ENCODE results near the gene RNF138.
"Not testable (repeated sequence)": the region's sequence is repeated elsewhere in the genome, so short reads cannot be mapped to it uniquely, and the experiment has no call there.

RNF138 gene, protein sequence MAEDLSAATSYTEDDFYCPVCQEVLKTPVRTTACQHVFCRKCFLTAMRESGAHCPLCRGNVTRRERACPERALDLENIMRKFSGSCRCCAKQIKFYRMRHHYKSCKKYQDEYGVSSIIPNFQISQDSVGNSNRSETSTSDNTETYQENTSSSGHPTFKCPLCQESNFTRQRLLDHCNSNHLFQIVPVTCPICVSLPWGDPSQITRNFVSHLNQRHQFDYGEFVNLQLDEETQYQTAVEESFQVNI

DNA sequence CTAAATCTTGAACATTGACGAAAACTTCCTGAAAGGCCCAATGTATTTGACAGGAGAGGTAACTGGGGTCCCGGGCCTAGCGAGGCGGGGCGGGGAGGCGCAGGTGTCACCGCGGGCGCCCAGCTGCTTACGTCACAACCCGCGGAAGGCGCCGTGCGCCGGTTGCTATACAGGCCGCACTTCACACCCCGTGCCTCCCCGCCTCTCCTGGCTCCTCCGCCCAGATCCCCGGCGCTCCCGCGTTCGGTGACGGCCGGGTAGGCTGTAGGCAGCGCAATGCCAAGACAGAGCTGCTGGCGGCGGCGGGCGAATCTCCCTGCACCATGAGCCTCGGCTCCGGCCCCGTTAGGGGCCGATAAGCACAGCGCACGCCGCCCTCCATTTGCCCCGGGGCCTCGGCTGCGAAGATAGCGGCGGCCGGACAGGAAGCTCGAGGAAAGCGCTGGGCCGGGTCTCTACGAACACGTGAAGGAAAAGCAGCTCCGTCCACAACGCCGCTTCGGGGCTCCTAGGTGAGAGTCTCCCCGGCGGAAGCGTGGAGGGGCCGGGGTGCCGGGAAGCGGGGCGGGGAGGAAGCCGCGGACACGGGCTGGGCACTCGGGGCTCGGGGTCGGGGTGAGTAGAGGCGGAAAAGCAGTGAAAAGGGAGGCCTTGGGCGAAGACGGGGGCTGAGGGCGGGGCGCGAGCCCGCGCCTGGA lies at the start of gene RNF138:
TSS of gene RNF138 (plus strand) at position 151 of the 698 bp plus-strand sequence. CDS start 903 bp downstream, outside the sequence.
- peak; percentile 77 for DNase-seq (ENCODE audit: low read depth)

DNA sequence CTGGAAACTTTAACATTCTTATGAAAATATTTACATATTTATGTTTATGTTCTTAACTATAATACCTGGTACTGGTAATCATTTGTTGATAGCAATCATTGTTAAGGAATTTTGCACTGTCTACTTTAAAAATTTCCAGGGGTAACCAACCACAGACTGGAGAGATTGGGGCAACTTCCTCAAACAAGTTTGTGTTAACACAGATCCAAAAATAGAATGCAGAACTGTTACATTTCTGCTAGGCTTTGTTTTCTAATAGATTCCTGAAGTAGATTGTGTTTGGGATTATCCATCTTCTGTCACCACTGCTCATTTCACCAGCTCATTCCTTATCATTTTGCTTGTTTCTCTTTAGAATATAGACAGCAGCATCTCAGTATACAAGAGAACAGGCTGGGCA lies 49.3 kb upstream of the RNF138 start:
- DNase-seq (ENCODE audit: low read depth), result no peak

DNA sequence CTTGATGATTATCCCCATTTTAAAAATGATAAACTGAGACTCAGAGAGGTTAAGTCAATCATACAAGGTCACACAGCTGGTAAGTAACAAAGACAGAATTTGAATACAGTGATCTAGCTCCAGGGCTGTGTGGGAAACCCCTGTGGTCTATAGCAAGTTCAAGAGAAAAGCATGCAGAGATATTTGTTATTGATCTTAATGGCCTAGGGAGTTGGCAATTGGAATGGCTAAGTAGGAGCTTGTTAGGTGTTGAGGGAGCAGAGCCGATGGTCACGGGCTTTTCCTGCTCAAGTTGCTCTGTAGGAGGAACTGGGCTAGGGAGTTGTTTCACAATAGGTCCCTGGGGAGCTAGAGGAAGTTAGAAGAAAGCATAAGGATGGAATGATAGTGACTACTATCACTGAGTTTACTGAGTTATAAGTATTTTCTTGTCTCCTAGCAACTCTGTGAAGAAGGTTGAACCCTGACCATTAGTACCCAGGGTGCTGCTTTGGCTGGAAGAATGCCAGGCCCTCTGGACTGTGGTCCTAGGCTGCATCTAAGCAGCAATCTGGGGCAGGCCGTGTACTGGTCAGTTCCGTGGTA lies 43.1 kb upstream of the RNF138 start:
- no peak for DNase-seq (ENCODE audit: low read depth)

DNA sequence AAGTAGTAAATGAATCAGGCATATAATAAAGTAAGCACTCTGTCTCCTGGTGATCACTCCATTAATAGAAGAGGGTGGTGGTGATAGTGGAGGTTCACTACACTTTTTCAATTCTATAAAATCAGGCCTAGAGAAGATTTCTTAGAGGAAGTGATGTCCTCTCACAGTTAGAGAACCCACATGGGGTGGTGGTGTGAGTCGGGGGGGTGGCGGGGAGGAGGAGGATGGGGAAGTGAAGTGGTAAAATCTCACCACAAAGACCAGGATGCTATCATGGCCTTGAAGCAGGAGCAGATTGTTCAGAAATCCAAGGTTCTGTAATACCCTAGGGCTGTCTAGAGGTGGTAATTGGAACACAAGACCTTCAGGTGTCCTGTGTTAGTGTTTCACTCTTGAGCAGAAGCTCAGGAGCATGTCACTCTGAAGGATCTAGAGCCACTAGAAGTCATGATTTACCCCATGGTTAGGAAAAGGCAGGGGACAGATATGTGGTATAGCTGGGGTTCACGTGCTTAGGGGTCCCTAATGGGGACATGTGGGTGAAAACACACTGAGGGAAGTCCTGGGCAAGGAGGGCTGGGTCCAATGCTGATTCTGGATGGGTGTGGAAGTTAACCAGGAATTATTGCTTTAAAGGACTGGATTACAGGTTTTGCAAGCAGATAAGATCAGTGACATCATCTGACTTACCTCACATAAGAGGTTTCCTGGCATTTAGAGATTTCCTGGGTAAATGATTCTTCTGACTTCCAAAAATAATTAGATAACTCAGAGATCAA lies 42.1 kb upstream of the RNF138 start:
- no peak for DNase-seq (ENCODE audit: low read depth)

DNA sequence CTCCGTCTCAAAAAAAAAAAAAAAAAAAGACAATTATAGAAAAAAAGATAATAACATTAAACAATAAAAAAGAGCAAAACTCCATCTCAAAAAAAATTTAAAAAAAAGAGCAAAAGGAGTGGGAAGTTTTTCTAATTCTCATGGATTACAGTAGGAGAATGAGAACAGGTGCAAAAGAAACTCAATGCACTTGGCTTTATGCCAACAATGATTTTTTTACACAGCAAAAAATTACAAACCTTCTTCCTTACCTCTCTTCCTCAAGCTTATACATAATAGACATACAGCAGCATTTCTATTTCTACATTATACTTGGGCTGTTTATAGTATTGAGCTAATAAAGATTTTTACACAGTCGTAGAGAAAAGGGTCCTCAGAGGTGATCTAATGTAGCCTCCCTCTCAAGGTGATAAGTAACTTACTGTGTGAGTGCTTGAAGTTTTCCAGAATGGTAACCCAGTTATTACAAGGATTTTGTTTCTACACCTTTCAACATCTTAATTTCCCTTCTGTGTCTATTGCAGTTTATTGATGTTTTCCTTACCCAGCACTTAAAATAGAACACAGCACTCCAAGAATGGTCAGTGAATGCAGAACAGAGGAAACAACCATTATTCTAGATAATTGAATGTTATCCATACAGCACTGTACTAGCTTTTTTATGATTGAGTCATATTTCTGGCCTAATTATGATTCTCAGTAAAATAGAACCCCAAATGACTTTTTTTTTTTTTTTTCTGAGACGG lies 34.9 kb upstream of the RNF138 start:
- DNase-seq (ENCODE audit: low read depth), result no peak

DNA sequence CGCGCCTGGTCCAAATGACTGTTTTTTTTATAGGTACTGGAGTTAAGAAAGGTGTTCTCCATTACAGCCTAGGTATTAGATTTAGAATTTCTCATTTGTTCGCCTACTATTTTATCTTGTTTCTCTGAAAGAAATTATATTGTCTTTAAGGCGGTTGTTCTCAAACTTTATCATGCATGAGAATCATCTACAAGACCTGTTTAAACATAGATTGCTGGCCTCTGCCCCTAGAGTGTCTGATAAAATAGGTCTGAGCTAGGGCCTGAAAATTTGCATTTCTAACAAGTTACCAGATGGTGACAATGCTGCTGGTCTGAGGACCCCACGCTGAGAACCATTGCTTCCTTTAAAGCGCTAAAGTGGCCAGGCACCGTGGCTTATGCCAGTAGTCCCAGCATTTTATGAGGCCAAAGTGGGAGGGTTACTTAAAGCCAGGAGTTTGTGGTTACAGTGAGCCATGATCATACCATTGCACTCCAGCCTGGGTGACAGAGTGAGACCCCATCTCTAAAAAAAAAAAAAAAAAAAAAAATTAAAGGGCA lies 34.0 kb upstream of the RNF138 start:
- DNase-seq (ENCODE audit: low read depth), result no peak

DNA sequence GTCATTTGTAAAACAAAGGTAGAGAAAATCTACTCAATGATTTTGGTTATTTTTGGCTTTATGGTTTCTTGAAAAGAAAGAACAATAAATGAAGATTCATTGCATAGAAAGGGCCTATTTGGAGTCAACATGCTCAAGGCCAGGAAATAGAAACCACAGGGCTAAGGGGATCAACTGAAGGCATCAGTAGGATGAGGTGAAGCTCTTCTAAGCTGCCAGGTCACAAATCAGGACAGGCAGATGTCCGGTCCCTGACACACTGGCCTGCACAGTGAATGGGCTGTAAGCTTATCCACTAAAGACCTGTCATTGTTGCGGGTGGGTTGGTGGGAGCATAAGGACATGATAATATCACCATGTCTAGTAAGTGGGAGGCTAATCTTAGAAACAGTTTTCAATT lies 31.6 kb upstream of the RNF138 start:
- DNase-seq (ENCODE audit: low read depth), result no peak

DNA sequence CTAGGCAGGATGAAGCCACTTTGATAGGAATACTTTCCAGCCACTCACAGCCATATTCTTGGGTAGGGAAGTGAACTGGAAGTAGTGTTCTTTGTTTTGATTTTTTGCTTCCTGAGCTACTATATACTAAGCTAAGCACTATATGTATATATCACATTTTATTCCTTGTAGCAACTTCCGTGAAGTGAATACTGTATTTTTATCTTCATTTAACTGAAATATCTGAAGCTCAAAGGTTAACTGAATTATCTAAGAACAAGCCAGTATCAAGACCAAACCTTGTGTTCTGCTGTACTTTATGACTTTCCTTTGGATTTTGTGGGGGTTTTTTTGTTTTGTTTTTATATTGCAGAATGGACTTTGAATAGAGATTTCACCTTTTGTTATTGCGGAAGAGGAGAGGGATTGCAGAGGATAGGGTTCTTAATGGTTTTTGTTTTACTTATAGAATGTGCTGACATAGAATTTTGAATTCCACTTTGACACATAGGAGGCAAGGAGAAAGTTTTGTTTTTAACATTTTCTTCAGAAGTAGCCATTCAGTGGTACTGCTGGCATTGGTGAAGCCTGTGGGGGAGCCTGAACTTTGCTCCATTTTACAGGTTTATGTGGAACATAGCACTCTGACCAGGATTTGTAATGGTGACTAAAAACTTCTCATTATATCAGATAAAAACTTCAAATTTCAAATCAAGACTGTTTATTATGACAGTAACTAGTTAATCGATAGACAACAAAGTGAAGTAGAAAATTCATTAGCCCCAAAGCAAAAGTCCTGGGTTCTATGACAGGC lies 24.1 kb upstream of the RNF138 start:
- DNase-seq (ENCODE audit: low read depth), result no peak

DNA sequence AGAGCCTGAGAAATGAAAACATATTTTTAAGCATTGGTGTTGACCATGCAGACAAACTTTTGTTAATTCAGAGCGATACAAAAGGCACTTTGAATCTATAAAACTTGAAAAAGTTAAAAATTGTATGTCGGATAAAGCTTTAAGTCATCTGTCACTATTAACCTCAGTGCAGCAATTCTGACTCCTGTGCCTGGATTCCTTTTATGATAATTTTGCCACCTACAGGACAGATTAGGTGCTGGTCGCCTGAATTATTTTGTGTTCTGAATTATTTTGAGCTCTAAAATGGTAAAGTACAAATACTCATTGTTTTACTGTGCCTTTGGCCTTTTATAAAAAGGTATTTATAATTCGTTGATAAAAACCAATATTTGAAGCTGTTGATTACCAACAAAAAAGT lies 19.4 kb upstream of the RNF138 start:
- DNase-seq (ENCODE audit: low read depth), result no peak

DNA sequence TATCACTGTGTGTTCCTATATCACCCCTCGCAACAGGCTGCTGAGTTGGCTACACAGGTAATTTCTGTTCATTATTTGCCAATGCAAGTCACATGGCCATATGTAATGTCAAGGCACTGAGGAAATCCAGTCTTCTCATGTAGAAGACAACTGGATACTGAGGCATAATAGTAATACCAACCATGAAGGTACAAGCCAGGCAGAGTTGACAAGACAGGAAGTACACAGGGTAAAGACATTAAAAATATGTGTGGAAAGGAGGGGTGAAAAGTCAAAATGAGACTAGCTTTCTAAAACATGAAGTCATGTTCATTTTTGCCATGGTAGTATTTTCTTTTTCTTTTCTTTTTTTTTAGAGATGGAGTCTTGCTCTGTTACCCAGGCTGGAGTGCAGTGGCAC lies 17.5 kb upstream of the RNF138 start:
- DNase-seq (ENCODE audit: low read depth), result no peak

DNA sequence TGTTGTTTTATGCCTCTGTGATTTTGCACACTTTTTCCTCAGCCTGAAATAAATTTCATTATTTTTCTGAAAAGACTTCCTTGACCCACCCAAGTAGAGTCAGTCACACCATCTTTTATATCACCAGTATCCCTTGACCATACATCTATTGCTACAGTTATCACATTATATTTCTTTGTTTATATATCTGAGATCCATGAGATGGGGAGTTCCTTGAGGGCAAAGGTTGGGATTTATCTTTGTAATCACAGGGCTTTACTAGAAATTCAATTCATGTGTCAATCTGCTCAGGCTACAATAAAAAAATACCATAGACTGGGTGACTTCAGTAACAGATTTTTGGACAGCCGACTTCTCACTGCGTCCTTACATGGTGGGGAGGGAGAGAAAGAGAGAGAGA lies 12.8 kb upstream of the RNF138 start:
- no peak for DNase-seq (ENCODE audit: low read depth)

DNA sequence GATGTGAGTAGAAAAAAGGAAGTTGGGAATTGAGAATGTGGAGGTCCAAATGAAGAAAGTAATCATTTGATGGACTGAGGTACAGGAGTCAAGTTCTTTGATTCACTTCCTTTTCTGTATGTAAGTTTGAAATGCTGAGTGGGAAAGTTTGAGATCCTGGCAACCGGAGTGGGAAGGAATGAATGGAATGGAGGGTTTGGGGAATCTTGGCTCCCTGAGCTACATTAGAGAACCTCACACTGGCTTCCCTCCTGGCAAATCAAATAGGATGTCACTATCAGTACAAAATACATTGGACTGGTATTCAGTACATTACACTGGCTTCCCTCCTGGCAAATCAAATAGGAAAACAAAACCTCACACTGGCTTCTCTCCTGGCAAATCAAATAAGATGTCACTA lies 9.8 kb upstream of the RNF138 start:
- DNase-seq (ENCODE audit: low read depth), result no peak

DNA sequence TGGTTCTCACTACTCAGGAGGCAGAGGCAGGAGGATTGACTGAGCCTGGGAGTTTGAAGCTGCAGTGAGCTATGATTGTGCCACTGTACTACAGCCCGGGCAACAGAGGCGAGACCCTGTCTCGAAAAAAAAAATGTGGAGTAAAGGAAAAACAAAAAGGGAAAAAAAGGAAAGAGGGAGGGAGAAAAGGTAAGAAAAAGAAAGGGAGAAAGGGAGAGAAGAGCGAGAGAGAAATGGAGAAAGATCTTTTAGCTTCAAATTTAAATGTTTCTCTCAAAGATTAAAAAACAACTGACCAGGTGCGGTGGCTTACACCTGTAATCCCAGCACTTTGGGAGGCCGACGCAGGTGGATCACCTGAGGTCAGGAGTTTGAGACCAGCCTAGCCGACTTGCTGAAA lies 7.9 kb upstream of the RNF138 start:
- DNase-seq (ENCODE audit: low read depth), result no peak

DNA sequence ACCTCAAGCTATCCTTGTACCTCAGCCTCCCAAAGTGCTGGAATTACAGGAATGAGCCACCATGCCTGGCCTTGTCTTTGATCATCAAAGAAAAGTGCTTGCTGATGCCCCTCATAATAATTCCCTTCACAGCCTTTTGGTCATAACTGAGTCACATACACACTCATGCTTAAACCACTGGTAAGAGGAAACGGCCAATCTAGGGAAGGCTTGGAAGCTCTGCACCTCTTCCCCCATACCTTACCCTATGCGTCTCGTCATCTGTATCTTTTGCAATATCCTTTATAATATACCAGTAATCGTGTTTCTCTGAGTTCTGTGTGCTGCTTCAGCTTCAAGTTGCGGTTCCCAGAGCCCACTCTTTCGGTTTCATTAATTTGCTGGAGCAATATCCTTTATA lies 4.8 kb upstream of the RNF138 start:
- DNase-seq (ENCODE audit: low read depth), result no peak

DNA sequence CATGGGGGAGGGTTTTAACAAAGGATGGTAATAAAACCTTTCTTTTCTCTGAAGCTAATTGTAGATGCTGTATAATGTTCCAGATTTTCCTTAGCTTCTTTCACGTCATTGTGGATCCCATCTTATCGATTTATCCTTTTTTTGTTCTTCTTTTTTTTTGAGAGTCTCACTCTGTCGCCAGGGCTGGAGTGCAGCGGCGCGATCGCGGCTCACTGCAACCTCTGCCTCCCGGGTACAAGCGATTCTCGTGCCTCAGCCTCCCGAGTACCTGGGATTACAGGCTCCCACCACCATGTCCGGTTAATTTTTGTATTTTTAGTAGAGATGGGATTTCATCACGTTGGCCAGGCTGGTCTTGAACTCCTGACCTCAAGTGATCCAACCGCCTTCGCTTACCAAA lies 843 bp upstream of the RNF138 start:
- not testable (repeated sequence) for DNase-seq (ENCODE audit: low read depth)

DNA sequence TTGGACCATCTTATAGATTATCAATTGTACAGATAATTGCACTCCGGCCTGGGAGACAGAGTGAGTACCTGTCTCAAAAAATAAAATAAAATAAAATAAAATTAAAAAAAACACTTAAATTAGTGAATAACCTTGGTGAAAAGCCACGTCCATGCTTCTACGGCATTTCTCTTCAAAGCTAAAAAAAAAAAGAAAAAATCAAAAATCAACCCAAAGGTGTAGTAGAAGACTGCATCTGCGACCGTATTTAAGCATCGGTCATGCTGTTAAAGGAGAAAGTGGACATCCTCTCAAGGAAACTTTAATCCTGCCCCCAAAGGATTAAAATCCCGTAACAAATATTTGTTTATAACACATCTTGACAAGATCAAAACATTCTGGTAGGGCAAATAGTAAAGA lies 350 bp upstream of the RNF138 start:
- no peak for DNase-seq (ENCODE audit: low read depth)

DNA sequence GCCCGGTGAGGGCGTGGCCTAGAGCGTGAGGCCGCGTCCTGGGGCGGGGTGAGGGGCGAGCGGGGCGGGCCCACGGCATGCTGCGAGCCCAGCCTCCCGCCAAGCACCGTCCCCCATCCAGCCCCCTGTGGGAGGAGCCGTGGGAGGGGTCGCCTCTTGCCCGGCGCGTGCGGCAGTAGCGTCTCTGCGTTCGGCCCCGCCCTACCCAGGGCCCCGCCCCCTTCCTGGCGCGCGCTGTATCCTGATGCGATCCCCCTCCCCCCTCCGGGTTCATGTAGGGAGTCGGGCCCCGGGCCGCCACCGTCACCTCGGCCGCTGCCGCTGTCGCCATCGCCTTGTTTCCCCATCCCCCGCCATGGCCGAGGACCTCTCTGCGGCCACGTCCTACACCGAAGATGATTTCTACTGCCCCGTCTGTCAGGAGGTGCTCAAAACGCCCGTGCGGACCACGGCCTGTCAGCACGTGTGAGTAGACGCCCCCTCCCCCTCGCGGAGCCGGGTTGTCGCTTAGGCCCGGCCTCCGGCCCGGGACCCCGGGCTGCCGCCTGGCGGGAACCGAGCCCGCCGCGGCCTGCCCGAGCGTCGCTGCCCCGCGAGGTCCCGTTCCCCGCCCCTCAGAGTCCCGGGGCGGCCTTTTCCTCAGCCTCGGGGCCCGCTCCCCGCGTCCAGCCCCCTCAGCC lies 888 bp downstream of the RNF138 start:
- peak; percentile 99 for DNase-seq (ENCODE audit: low read depth)

DNA sequence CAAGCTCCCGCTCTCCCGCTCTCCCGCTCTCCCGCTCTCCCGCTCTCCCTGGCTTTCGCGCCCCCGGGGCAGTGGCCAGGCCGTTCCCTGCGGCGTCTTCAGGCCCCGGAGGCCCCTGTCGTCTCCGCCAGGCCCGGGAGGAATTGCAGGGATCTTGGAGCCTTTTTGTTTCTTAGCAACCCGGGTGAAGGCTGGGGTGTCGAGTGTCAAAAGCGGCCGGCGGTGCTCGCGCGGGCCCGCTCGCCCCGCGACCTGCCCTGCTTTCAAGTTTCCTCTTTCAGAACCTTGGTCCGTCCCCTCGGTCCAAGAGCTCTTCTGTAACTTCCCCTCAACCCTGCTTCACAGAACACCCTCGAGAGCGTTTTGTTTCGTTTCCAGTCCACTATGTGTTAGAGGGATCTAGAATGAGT lies 1.4 kb downstream of the RNF138 start:
- peak; percentile 14 for DNase-seq (ENCODE audit: low read depth)

DNA sequence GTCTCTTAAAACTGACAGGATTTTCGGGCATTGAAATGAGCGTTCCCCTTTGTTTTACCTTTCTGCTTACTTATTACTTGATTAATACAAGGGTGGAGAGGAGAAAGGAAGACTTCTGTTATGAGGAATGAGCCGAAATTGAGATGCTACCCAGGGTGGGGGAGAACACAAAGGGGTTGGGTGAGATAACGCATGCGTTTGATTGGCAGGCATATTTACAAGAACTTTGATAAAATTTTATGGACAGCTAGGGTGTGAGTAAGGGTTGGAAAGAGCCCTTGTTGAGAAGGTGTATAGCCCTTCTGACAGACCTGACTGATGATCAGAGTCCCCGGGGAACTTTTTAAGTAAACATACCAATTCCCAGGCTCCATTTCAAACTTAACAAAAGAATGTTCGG lies 1.8 kb downstream of the RNF138 start:
- no peak for DNase-seq (ENCODE audit: low read depth)

DNA sequence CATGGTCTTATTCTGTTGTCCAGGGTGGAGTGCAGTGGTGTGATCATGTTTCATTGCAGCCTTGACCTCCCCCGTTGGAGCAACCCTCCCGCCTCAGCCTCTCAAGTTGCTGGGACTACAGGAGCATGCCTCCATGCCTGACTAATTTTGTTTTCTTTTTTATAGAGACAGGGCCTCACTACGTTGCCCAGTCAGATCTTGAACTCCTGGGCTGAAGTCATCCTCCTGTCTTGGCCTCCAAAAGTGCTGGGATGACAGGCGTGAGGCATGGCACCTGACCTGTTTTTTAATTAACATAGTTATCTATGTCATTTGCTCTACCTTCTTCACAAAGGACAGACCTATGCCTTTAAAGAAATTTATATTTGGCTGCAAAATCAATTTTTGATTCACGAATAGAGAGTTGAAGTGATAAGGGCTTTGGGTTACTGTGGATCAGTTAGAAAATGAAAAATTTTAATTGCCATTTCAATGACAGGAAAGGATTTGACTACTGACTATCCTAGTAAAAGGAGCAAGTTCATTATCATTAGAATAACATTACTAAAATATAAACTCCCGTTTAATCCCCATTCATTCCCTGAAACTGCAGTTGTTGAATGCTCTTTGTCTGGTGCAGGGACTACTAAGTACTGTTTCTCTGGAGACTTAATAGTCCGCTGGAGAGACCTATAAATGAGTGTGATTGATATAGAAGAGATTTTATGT lies 3.7 kb downstream of the RNF138 start:
- DNase-seq (ENCODE audit: low read depth), result no peak
